Measurements from ENCODE around the gene ZFP62.
A peak's percentile ranks its signal among the peaks of the same experiment; 100 is the strongest.
"Not testable (repeated sequence)": the region's sequence is repeated elsewhere in the genome, so short reads cannot be mapped to it uniquely, and the experiment has no call there.

ZFP62 gene

DNA sequence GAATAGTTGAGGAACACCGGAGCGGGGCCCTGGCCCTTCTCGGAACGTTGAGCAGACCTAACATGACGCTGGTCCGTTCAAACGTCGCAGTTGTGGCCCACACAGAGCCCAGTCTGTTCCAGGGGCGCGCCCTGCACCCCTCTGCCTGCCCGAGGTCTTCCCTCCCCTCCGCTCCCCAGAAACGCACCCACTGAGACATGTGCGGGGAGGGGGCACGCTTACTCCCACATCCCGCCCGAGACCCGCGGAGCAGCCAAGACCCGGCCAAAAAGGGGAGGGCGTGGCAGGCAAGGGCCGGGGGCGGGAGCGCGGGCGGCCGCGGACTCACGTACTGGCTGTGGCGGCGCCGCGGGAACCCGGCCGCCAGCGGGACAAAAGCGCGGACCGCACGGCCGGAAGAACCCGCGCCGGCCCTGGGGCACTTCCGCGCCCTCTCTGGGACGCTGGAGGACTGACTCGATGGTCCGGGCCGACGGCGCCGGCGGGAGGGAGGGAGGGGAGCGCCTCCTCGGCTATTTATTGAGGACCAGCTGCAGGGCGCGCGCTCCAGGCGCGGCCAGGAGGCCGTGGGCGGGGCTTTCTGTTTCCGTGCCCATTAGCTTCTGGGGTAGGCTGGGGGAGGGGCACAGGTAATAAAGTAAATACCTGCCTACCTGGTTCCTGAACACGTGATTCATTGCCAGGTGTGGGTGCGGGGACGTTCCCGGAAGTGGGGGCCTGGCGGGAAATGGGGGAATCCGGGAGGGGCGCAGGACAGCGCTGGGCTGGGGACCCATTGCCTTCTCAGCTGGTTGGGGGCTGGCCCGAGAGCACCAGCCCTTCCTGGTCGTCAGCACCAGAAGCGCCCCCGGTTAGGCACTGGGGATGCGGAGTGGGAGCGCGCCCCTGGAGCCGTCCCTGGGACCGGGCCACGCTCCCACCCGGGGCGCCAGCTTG, at the start of gene ZFP62:
TSS of gene ZFP62 (minus strand) at position 390 of the 936 bp plus-strand sequence. CDS start at position 333, 57 bp downstream.
- DNase-seq (ENCODE audit: low read depth in 3 of 3) = peak; percentile 71 to 81 (median 77)

DNA sequence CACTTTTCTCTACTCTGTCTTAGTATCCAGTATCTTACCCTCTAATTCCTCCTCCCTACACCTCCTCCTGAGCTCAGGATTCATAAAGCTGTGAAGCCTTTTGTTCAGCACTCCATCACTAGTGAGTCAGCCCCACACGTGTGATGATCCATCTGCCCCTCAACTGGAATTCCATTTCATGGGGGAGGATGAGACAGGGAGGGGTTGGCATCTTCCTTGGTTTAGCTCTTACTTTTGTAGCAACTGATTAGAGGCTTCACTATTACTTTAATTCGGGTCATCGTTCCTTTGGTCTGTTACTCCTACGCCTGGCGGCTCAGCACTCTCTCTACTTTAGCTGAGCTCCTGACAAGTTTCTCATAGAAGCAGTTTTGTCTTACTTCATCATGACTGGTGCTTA, 49.7 kb upstream of the ZFP62 start:
- no peak for DNase-seq (ENCODE audit: low read depth in 3 of 3)

DNA sequence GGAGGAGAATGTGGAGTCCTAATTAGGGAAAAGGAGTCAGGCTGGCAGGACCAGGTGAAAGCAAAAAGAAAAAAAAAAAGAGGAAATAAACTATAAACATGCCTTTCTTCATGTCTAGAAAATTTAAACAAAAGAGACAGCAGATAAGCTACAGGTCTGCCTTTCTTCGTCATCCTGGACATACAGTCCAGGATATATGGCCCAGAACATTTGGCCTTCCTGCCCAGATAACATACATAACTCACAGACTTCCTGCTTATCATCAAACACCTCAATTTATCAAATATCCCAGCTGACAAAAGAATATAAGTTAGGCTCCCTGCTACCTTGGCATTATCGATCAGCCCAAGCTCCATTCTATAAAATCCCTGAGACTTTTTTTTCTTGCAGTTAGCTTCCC, 49.1 kb upstream of the ZFP62 start:
- no peak for DNase-seq (ENCODE audit: low read depth in 3 of 3)

DNA sequence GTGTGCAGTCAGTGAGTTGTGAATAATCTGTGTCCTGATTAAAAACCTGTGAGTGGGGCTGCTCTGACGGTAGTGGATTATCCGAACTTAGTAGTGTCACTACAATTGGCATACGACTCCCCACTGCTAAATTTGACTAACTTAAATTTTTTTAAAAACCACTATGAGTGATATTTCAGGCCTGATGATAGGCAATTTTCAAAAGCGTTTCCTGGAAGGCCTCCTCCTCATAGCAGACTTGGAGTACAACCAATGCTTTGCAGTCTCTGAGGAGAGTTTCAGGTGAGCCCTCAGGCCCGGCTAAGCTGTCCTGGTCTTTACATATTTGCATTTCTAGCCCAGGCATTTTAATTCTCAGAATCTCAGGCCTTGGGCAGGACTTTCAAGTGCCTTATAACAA, 48.7 kb upstream of the ZFP62 start:
- DNase-seq (ENCODE audit: low read depth in 3 of 3) = no peak

DNA sequence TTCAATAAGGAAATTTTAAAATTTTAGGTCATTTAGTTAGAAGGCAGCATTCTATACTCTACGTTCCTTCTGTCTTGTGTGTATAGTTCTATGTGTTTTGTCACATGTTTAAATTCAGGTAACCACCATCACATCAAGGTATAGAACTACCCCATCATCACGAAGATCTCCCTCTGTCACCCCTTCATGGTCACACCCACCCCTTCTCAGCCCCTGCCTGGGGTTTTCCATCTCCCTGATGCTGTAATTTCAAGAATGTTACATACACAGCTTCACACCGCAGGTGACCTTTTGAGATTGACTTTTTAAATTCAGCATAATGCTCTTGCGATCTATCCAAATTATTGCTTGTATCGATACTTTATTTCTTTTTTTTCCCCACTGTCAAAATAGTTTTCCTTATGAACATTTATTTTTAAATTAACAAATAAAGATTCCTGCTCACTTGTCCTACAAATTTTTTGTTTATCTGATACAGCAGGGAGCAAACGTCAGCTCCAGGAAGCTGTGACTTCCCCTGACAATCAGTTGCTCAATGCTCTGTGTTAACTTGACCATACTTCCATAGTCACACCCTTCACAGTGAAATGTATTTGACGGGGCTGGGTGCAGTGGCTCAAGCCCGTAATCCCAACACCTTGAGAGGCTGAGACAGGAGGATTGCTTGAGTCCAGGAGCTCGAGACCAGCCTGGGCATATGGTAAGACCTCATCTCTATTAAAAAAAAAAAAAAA, 48.1 kb upstream of the ZFP62 start:
- DNase-seq (ENCODE audit: low read depth in 3 of 3) = no peak

DNA sequence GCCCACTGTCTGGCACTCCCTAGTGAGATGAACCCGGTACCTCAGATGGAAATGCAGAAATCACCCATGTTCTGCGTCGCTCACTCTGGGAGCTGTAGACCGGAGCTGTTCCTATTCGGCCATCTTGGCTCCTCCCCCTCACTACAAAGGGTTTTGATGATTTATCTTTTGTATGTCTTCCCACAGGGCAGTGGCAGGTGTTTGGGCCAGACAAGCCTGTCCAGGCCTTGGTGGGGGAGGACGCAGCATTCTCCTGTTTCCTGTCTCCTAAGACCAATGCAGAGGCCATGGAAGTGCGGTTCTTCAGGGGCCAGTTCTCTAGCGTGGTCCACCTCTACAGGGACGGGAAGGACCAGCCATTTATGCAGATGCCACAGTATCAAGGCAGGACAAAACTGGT, 47.3 kb upstream of the ZFP62 start:
- DNase-seq (ENCODE audit: low read depth in 3 of 3) = no peak

DNA sequence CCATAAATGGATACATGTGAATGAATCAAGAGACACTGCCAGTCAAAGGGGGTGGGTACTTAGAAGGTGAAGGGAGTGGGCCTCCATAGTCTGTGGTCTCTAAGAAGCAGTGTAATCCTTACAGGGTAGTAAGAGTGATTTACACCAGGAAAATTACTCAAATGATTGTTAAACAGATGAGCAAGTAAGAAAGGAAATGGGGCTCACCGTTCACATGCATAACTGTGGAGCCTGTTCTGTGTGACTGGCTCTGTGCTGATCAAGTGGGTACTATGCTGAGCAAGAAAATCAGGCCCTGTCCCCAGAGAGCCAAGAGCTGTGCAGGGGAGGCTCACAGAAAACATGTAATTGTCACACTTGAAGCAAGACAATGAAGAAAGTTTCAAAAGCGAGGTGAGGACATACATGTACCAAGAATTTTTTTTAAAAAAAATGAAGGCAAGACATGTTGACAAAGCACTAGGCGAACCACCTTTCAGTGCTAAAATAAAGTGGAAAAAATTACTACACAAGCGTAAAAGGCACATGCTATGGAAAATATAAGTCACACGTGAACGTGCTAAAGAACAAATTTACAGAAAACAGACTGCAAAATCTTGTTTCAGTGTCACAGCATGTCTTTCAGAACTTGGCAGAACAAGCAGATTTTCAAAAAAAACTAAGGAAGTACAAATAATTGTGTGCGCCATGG, 40.4 kb upstream of the ZFP62 start:
- DNase-seq (ENCODE audit: low read depth in 3 of 3) = no peak

DNA sequence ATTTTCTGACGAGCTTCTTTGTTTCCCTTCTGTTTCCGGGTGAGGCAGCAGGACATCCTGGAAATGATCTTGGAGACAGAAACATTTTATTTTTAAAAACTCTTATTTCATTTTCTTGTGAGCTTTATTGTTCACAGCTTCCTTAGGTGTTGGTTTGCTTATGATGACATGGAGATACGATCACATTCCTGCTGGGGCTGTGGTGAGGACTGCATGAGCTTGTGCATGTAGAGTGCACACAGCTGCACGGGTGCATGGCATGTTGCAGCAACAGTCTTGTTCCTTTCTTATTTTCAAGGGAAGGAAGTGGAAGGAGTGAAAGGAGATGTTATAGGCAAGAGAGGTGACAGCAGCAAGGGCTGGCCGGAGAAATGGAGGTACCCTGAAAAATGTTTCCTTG, 39.1 kb upstream of the ZFP62 start:
- DNase-seq (ENCODE audit: low read depth in 3 of 3) = no peak

DNA sequence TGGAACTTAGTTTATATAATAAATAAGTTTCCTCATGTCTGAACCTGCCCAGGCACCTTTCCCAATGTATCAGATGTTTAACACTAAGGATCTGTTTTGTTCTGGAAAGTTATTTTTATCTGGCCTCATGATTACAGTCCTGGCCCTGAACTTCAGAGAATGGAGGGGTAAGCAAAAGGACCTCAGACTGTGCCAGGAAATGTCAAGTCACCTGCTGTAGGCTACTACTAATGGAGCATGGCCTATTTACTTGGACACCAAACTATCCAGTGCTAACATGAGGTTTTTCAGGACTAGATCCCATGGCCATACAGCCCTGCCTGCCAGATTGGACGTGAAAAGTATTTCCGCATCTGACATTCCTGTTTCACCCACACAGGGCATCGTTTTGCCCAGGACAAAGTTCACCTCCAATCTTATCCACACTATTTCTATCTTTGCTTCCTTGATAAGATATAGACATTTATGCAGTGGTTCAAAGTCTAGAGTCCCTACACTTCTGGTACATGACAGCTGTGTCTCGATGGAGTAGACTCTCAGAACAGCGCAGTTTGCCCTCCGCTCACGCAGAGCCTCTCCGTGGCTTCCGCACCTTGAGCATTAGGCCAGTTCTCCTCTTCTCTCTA, 37.7 kb upstream of the ZFP62 start, which contains the start of gene BTNL8:
TSS of gene BTNL8 (plus strand) at position 539 of the 626 bp plus-strand sequence. CDS start 152 bp downstream, outside the sequence.
- DNase-seq (ENCODE audit: low read depth in 3 of 3) = no peak

DNA sequence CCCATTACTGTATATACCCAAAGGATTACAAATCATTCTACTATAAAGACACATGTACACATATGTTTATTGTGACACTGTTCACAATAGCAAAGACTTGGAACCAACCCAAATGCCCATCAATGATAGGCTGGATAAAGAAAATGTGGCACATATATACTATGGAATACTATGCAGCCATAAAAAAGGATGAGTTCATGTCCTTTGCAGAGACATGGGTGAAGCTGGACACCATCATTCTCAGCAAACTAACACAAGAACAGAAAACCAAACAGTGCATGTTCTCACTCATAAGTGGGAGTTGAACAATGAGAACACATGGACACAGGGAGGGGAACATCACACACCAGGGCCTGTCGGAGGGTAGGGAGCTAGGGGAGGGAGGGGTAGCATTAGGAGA, 34.3 kb upstream of the ZFP62 start:
- not testable (repeated sequence) for DNase-seq (ENCODE audit: low read depth in 3 of 3)

DNA sequence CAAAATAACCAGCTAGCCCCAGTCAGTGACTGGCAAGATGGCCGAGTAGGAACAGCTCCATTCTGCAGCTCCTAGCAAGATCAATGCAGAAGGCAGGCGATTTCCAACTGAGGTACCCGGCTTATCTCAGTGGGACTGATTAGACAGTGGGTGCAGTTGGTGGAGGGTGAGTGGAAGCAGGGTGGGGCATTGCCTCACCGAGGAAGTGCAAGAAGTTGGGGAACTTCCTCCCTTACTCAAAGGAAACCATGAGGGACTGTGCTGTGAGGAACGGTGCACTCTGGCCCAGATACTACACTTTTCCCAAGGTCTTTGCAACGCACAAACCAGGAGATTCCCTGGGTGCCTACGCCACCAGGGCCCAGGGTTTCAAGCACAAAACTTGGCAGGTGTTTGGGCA, 28.3 kb upstream of the ZFP62 start:
- no peak for DNase-seq (ENCODE audit: low read depth in 3 of 3)

DNA sequence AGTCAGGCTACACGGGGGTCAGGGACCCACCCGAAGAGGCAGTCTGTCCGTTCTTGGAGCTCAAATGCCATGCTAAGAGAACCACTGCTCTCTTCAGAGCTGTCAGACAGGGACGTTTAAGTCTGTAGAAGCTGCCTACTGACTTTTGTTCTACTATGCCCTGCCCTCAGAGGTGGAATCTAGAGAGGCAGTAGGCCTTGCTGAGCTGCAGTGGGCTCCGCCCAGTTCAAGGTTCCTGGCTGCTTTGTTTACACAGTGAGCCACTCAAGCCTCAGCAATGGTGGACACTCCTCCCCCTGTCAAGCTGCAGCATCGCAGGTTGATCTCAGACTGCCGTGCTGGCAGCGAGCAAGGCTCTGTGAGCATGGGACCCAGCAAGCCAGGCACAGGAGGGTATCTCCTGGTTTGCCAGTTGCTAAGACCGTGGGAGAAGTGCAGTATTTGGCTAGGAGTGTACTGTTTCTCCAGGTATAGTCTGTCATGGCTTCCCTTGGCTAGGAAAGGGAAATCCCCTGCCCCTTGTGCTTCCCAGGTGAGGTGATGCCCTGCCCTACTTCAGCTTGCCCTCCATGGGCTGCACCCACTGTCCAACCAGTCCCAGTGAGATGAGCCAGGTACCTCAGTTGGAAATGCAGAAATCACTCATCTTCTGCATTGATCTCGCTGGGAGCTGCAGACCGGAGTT, 24.9 kb upstream of the ZFP62 start:
- DNase-seq (ENCODE audit: low read depth in 3 of 3) = not testable (repeated sequence)

DNA sequence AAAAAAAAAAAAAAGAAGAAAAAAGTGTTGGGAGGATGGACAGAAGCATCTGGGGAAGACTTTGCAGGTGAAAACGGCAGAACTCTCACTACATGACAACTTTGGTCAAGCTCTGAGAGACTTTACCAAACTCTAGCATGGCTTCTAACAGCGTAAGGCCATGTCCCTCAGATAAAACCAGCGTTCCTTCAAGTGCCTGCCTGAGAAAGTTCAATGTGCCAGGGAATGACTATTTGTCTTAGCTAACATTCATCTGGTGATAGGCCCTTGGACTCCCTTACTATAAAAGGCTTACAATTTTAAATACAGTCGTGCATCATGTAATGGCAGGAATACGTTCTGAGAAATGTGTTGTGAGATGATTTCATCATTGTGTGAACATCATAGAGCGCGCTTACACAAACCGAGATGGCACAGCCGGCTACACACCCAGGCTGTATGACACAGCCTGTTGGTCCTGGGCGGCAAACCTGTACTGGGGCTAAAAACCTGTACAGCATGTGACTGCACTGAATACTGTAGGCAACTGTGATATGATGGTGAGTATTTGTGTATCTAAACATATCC, 14.9 kb upstream of the ZFP62 start:
- no peak for DNase-seq (ENCODE audit: low read depth in 3 of 3)

DNA sequence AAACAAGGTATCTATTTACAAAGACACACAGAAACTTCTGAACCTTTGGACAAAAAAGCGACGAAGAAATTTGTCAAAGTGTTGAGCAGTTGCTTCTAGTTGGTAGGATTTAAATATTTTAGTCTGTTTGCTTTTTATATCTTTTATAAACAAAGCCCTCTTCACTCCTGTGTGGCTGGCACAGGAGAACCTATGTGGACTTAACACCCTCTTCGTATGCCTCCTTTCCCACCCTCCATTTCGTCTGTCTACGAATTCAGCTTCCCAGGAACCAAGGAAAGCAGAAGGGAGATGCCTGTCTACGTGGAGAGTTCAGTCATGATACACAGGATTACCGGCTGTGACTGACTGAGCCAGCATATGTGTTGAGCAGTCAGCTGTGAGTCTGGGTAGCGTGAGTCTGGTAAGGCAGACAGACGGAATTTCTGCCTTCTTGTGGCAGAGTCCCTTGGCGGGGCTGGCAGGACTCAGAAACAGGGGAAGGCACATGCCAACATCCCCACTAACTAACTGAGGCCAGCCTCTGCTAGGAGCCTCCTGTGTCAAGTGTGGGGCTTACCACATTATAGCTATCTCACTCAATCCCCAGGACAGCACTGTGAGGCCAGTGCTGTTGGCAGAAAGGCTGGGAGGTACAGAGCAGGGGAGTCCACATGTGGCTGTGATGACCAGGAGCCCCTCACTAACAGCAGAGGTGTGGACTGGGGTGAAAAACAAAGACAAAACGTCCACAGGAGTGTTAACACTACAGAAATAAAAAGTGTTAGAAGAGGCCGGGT, 13.9 kb upstream of the ZFP62 start:
- DNase-seq (ENCODE audit: low read depth in 3 of 3) = no peak

DNA sequence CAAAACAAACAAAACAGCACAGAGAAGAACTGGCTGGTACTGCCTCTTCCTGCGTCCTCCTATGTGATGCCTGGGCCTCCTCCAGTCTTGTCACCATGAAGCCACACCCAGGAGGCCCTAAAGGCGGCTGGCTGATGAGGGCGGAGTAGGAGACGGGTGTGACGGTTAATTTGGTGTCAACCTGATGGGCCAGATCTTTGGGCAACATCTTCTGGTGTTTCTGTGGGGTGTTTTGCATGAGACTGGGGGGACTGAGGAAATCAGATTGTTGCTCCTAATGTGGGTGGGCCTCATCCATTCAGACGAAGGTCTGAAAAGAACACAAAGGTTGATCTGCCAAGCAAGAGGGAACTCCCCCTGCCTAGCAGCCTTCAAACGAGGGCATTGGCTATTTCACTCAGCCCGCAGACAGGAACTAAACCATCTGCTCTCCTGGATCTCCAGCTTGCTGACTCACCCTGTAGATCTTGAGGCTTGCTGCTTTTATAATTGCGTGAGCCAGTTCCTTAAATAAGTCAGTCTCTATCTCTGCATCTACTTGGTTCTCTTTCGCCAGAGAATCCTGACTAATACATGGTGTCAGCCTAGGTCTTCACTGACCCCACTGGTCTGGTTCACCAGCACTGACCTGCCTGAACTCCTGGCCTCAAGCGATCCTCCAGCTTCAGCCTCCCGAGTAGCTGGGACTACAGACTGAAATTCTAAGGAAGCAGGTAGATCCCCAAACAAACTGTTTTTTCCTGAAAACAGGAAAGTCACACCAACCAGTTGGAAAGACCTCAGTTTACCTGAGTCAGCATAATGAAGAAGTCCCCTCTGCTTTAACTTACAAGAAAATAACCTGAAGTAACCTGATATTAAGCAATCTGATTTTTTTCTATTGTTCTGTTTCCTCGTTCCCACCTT, 12.8 kb upstream of the ZFP62 start:
- peak in 1 of 3 experiments; percentile 4 for DNase-seq (ENCODE audit: low read depth in 3 of 3)

DNA sequence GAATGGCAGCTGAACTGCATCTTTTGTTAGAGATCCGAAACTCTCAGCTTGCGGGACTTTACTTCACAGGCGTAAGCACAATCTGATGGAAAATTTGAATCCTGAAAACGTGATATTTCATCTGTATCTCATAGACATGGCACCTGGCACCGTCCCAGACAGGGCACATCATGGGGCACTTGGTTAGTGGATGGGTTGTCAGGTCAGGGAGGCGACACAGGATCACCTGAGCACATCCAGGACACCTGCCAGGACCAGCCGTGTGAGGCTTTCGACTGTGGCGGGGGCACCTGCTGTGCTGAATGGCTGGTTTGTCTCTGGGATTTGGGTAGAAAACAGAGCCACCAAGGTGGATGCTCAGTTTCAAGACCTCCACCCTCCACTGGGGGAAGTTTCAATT, 11.3 kb upstream of the ZFP62 start:
- no peak for DNase-seq (ENCODE audit: low read depth in 3 of 3)

DNA sequence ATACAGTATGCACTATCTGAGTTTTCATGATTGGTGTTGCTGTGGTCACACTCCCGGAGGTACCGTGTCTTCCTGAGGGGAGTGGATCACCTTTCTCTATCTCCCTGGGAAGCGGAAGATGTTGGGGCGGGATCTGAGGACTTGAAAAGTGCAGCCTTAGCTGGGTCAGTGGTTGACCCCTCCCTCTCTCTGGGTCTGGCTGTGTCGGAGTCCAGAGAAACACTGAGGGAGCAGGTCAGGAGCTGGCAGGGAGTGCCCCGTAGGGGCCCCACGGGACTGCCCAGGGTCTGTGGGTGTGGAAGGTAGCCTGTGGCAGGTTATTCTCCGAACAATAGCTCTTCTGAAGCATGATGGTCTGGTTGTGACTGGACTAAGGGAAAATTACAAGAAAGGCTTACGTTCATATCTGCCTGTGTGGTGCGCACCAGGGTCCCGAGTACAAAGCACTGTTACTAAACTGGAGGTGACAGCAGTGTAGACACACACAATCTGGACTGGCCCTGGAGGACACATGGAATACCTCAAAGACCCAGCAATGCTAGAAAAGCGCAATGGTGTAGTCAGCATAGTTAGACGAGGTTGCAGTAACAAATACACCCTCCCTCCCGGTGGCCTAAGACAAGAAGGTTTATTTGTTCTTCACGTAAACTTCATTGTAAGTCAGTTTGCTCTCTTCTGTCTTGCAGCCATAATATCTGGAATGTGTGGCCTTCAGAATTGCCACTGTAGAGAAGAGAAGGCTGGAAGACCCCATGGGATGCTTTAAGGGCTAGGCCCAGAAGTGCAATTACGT, 9.4 kb upstream of the ZFP62 start:
- no peak for DNase-seq (ENCODE audit: low read depth in 3 of 3)

DNA sequence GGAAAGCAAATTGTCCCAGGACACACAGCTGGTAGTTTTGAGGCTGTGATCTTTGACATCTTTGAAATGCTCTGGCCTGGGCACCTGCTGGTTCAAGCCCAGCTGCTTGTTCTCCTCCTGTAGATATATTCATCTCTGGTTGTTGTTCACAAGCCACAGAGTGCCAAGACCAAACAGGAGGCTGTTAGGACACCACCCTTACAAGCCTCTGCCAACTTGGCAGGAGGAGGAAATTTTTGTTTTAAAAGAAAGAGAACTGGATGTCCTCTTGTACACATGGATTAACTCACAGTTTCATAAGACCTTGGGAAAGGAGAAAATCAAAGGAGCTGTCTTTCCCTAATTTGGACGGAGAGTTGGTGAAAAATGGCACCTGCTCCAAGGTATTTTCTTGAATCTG, 8.5 kb upstream of the ZFP62 start:
- no peak for DNase-seq (ENCODE audit: low read depth in 3 of 3)
